Lower lobe of right lung (tissue), 2 donors: ENCODE measurements around the gene GLIS1. TPM values are rescaled to one million over a fixed set of nuclear protein-coding genes. Genes with fewer than 3 reads are reported as not detected.

ENCODE experiments used
- ATAC-seq, 2 donors: fragments of 200-7000 bp; cut with Tn5 transposase; one replicate each; pipeline ENCODE4 v1.9.1; 2020 to 2022; ENCODE audit warnings: mild to moderate bottlenecking in 2 of 2, moderate library complexity in 2 of 2
- DNase-seq: peaks from one replicate; pipeline ENCODE4 v3.0.0-alpha.2; 2020
- H3K27ac ChIP-seq: fragments of 200-600 bp; one replicate; pipeline ENCODE4 v1.8.0; 2022
- H3K27me3 ChIP-seq: fragments of 200-600 bp; one replicate; pipeline ENCODE4 v1.8.0; 2022; ENCODE audit warnings: low read depth
- H3K36me3 ChIP-seq: fragments of 200-600 bp; one replicate; pipeline ENCODE4 v1.8.0; 2022; ENCODE audit warnings: mild to moderate bottlenecking
- H3K4me1 ChIP-seq: fragments of 200-600 bp; one replicate; pipeline ENCODE4 v1.8.0; 2022
- H3K4me3 ChIP-seq: fragments of 200-600 bp; one replicate; pipeline ENCODE4 v1.8.0; 2022; ENCODE audit warnings: mild to moderate bottlenecking
- H3K9me3 ChIP-seq: fragments of 200-600 bp; one replicate; pipeline ENCODE4 v1.8.0; 2022
- CTCF ChIP-seq: fragments of 200-600 bp; IDR thresholded peaks from one replicate; pipeline ENCODE4 v1.8.0; 2022; ENCODE audit warnings: antibody characterized with exemption, mild to moderate bottlenecking
- intact Hi-C: fragments of 100-400 bp; cut with DNase I; formaldehyde crosslinking; loops from one replicate; pipeline ENCODE4 v1.11.0; 2022
- long read RNA-seq: library from polyadenylated mRNA; unstranded; transcript quantifications from one replicate; pipeline ENCODE4 v2.0.0, GENCODE V29; 2021
- total RNA-seq: library from RNA; stranded (reverse); fragmentation: NEBNext Ultra II Directional; extraction: Animal tissue kit (Norgen Biotek cat#: 25700); gene quantifications from one replicate; pipeline ENCODE4 v1.2.1, GENCODE V29; 2021
- donor health status: DM: no; HTN: yes; CAD: no; lungs with severe emphysema.

GLIS1 gene
- total RNA-seq: not detected
- long read RNA-seq: 0 reads

- Histone ChIP-seq H3K9me3 (no peaks in the 10 kb centered on the region), H3K36me3 (no peaks in the 10 kb centered on the region), H3K27ac (no peak within 1 kb of the TSS), H3K4me3 (peak within 1 kb of the TSS; percentile 64), H3K4me1 (peaks cover 19% of the 10 kb centered on the region), H3K27me3 (peaks cover 56% of the 10 kb centered on the region)
- DNase-seq (peak; percentile 74), ATAC-seq (peak; percentile 96 to 99)
- intact Hi-C loops: no loop called here
- no peak for TF ChIP-seq CTCF
These were observed at the start of gene GLIS1 for GRCh38 chr1:53739109-53739681. Gene GLIS1, minus strand, starts transcription at chr1:53739164. Its CDS starts 1,100 bp downstream, at chr1:53738064.

DNA sequence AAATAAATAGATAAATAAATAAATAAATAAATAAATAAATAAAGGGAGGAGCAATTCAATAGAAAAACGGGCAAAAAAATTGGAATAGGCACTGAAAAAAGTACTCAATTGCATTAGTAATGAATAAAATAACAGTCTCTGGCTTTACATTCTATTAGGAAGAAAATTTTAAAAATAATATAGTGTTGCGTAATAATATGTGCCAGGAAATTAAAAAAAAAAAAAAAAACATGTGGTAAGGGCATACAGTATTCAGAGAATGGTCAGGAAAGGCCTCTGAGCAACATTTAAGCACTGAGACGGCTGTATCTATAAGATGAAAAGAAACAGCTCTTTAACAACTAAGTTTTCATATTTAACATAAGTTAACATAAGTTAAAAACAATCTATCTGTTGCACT, 48.7 kb upstream of the GLIS1 start:
- Histone ChIP-seq H3K4me1 (no peaks in the 10 kb centered on the region), H3K4me3 (no peak overlapping the region), H3K27me3 (no peaks in the 10 kb centered on the region), H3K27ac (no peak overlapping the region), H3K9me3 (no peaks in the 10 kb centered on the region), H3K36me3 (peaks cover 48% of the 10 kb centered on the region)
- intact Hi-C loops: no loop called here
- no peak for TF ChIP-seq CTCF
- DNase-seq: no peak
- ATAC-seq: no peak

DNA sequence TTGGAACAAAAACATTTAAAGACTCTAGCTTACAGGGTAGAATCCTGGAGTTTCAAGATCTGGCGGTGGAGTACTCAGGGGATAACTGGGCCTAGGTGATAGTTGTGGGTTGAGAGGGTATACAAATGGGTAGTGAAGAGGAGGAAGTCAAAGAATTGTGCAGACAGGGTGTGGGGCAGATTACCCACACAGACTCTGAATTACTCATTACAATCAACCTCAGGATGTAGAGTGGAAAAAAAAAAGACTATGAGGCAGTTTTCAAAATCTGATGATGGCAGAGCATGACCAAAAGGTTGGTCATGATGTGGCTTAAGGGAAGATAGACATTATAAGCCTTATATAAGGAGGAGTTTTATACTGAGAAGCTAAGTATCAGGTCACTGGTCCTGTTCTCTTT, 44.1 kb upstream of the GLIS1 start:
- ATAC-seq (no peak), DNase-seq (no peak)
- no peak for TF ChIP-seq CTCF
- Histone ChIP-seq H3K27me3 (no peaks in the 10 kb centered on the region), H3K9me3 (no peaks in the 10 kb centered on the region), H3K27ac (no peak overlapping the region), H3K36me3 (peaks cover 42% of the 10 kb centered on the region), H3K4me3 (no peak overlapping the region), H3K4me1 (no peaks in the 10 kb centered on the region)
- intact Hi-C loops: no loop called here

GRCh38 chr1:53781654-53782053, 42.7 kb upstream of the GLIS1 start:
- Histone ChIP-seq H3K4me1 (no peaks in the 10 kb centered on the region), H3K27ac (no peak overlapping the region), H3K36me3 (peaks cover 35% of the 10 kb centered on the region), H3K27me3 (no peaks in the 10 kb centered on the region), H3K4me3 (no peak overlapping the region), H3K9me3 (no peaks in the 10 kb centered on the region)
- no peak for DNase-seq
- no peak for ATAC-seq
- TF ChIP-seq CTCF: no peak
- intact Hi-C loops: no loop called here

DNA sequence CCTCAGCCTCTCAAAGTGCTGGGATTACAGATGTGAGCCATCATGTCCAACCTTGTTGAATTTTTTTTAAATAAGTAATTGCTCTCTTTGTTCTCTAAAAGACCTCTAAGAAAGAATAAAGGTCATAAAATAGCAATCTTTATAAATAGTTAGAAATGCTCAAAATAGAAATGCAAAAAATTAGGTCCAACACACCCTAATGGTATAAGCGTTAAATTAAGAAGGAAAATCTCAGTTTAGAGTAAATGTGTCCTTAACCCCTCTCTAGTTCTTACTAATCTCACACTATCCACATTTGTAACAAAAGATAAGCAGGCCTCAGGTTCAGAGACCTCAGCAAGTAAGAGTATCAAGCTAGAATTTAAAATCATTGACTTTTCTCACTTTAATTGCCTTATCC, 38.3 kb upstream of the GLIS1 start:
- ATAC-seq: no peak
- intact Hi-C loops: no loop called here

More for the DNA sequence above, 38.3 kb upstream of the GLIS1 start:
- DNase-seq: no peak
- Histone ChIP-seq H3K4me1 (no peaks in the 10 kb centered on the region), H3K4me3 (no peak overlapping the region), H3K27ac (no peak overlapping the region), H3K36me3 (peaks cover 13% of the 10 kb centered on the region), H3K9me3 (no peaks in the 10 kb centered on the region), H3K27me3 (no peaks in the 10 kb centered on the region)
- no peak for TF ChIP-seq CTCF
